PFSK-1 (cell line): Measurements from ENCODE around the gene CHPF2.

Experiments used
- FOXP2 ChIP-seq: optimal IDR thresholded peaks from 2 replicates; pipeline ENCODE3; 2011; ENCODE audit warnings: borderline replicate concordance, control low read depth, inconsistent platforms; ENCODE audit not compliant: insufficient read depth; ENCODE audit errors: extremely low read length, extremely low read depth
- POLR2AphosphoS5 ChIP-seq: IDR thresholded peaks from 2 replicates; pipeline ENCODE4 v1.6.1; 2012; ENCODE audit warnings: low read depth, mild to moderate bottlenecking, control low read depth, low read length, moderate library complexity
- REST ChIP-seq, 2 experiments: IDR thresholded peaks; 2 replicates each; pipeline versions ENCODE4 v1.6.1 to v1.8.0; 2011 to 2012; ENCODE audit warnings: low read depth in 2 of 2, low read length in 2 of 2, control low read depth in 1 of 2, inconsistent platforms in 1 of 2, mild to moderate bottlenecking in 1 of 2, moderate library complexity in 1 of 2; ENCODE audit not compliant: insufficient read depth in 1 of 2
- SIN3A ChIP-seq: IDR thresholded peaks from 2 replicates; pipeline ENCODE4 v1.6.1; 2012; ENCODE audit warnings: mild to moderate bottlenecking, low read length, moderate library complexity, borderline replicate concordance; ENCODE audit not compliant: insufficient read depth
- TAF1 ChIP-seq: IDR thresholded peaks from 2 replicates; pipeline ENCODE4 v1.6.1; 2012; ENCODE audit warnings: low read length, control low read depth, borderline replicate concordance; ENCODE audit not compliant: insufficient read depth

CHPF2 gene

GRCh38 chr7:151243408-151244195 lies 11.3 kb downstream of the CHPF2 start:
- TF ChIP-seq REST (IDR thresholded peaks at IDR 0.05; ENCODE audit: insufficient read depth in 1 of 2, low read depth in 2 of 2, low read length in 2 of 2) (no peak), FOXP2 (no peak), SIN3A (no peak), TAF1 (no peak), POLR2AphosphoS5 (no peak)

GRCh38 chr7:151244196-151244840 lies 12.0 kb downstream of the CHPF2 start:
- TF ChIP-seq SIN3A: no peak
- no peak for TF ChIP-seq REST (IDR thresholded peaks at IDR 0.05; ENCODE audit: insufficient read depth in 1 of 2, low read depth in 2 of 2, low read length in 2 of 2)
- TF ChIP-seq POLR2AphosphoS5: no peak
- TF ChIP-seq FOXP2: no peak
- no peak for TF ChIP-seq TAF1

GRCh38 chr7:151244841-151245346 lies 12.6 kb downstream of the CHPF2 start:
- TF ChIP-seq REST (IDR thresholded peaks at IDR 0.05; ENCODE audit: insufficient read depth in 1 of 2, low read depth in 2 of 2, low read length in 2 of 2) (no peak), FOXP2 (no peak), TAF1 (no peak), POLR2AphosphoS5 (no peak), SIN3A (no peak)

- TF ChIP-seq FOXP2 (no peak), SIN3A (no peak), REST (IDR thresholded peaks at IDR 0.05; ENCODE audit: insufficient read depth in 1 of 2, low read depth in 2 of 2, low read length in 2 of 2) (no peak), TAF1 (no peak), POLR2AphosphoS5 (no peak)
Measured at GRCh38 chr7:151245360-151246101, 13.2 kb downstream of the CHPF2 start.
